B cell (primary cell): ENCODE results near the gene CETN3. TPM values are rescaled to one million over a fixed set of nuclear protein-coding genes. Genes with fewer than 3 reads are reported as not detected.

Experiments
- ATAC-seq: fragments of 200-7000 bp; cut with Tn5 transposase; one replicate; pipeline ENCODE4 v1.10.0; 2021; ENCODE audit warnings: low read depth, mild to moderate bottlenecking, moderate number of reproducible peaks, moderate library complexity
- CTCF ChIA-PET: fragments of 350-600 bp; sonication (Branson Sonifier 250); formaldehyde crosslinking; loops from one replicate; lab custom pipeline; 2021; ENCODE audit warnings: antibody characterized with exemption, inconsistent platforms; lab: Charles Lee
- POLR2A ChIA-PET: fragments of 350-600 bp; sonication (Branson Sonifier 250); formaldehyde crosslinking; loops from one replicate; lab custom pipeline; 2021; ENCODE audit warnings: antibody characterized with exemption; lab: Charles Lee
- DNase-seq: peaks from one replicate; pipeline ENCODE4 v3.0.0; 2013
- H2AFZ ChIP-seq: 2 replicates; pipeline ENCODE4 v1.6.1; 2012; ENCODE audit warnings: mild to moderate bottlenecking, low read depth, low read length; ENCODE audit not compliant: insufficient read depth, poor library complexity, severe bottlenecking
- H3K27ac ChIP-seq, 2 donors: 1 replicate in 1 of 2; 2 replicates in 1 of 2; pipeline ENCODE4 v1.5.1; 2012 to 2013; ENCODE audit warnings: low read length in 2 of 2, mild to moderate bottlenecking in 2 of 2, moderate library complexity in 1 of 2
- H3K27me3 ChIP-seq, 4 experiments: fragments of 200-600 bp in 1 of 4; sonication (generic) in 1 of 4; replicated peaks in 1 of 4; 1 replicate in 2 of 4; 2 replicates in 2 of 4; pipeline versions ENCODE4 v1.6.1 to v1.7.0; 2013 to 2016; ENCODE audit warnings: low read length in 3 of 4, mild to moderate bottlenecking in 2 of 4, mixed read lengths in 1 of 4, moderate library complexity in 1 of 4; ENCODE audit not compliant: insufficient read depth in 4 of 4, control insufficient read depth in 3 of 4; ENCODE audit errors: control extremely low read depth in 1 of 4
- H3K36me3 ChIP-seq, 2 experiments: replicated peaks in 1 of 2; 1 replicate in 1 of 2; 2 replicates in 1 of 2; pipeline versions ENCODE4 v1.6.1 to v1.7.1; 2013; ENCODE audit warnings: low read length in 1 of 2; ENCODE audit not compliant: insufficient read depth in 2 of 2, control insufficient read depth in 1 of 2; ENCODE audit errors: control extremely low read depth in 1 of 2, extremely low read depth in 1 of 2
- H3K4me1 ChIP-seq, 2 donors: fragments of 200-600 bp in 1 of 2; sonication (generic) in 1 of 2; 1 replicate in 1 of 2; 2 replicates in 1 of 2; pipeline versions ENCODE4 v1.5.1 to v1.6.1; 2013 to 2017; ENCODE audit warnings: low read length in 2 of 2; ENCODE audit not compliant: control insufficient read depth in 2 of 2, insufficient read depth in 2 of 2
- H3K4me2 ChIP-seq: replicated peaks from 2 replicates; pipeline ENCODE3; 2012; ENCODE audit warnings: mild to moderate bottlenecking, low read depth, low read length; ENCODE audit not compliant: poor library complexity, severe bottlenecking
- H3K4me3 ChIP-seq, 5 experiments: fragments of 200-600 bp in 1 of 5; sonication (generic) in 1 of 5; 1 replicate in 3 of 5; 2 replicates in 2 of 5; pipeline versions ENCODE4 v1.5.1 to v1.7.0; 2011 to 2016; ENCODE audit warnings: low read length in 4 of 5, mild to moderate bottlenecking in 4 of 5, low read depth in 2 of 5, control low read depth in 1 of 5, moderate library complexity in 1 of 5; ENCODE audit not compliant: insufficient read depth in 1 of 5; ENCODE audit errors: control extremely low read depth in 1 of 5, extremely low read depth in 1 of 5
- H3K79me2 ChIP-seq: fragments of 200-600 bp; sonication (generic); one replicate; pipeline ENCODE4 v1.6.0; 2016; ENCODE audit warnings: low read length; ENCODE audit not compliant: control insufficient read depth, insufficient read depth
- H3K9ac ChIP-seq: fragments of 200-600 bp; sonication (generic); 2 replicates; pipeline ENCODE4 v1.6.1; 2017; ENCODE audit warnings: mild to moderate bottlenecking, low read length, moderate library complexity
- H3K9me3 ChIP-seq, 3 donors: one replicate each; pipeline versions ENCODE4 v1.6.1 to v1.7.1; 2013; ENCODE audit warnings: low read length in 2 of 3; ENCODE audit not compliant: control insufficient read depth in 2 of 3, insufficient read depth in 1 of 3; ENCODE audit errors: control extremely low read depth in 1 of 3
- H4K20me1 ChIP-seq: 2 replicates; pipeline ENCODE4 v1.6.0; 2012; ENCODE audit warnings: mild to moderate bottlenecking, low read length; ENCODE audit not compliant: insufficient read depth, control insufficient read depth, poor library complexity, severe bottlenecking
- H3K27ac Mint-ChIP-seq: one replicate; pipeline ENCODE4 v1.8.0; 2021; ENCODE audit warnings: mixed read lengths
- H3K27me3 Mint-ChIP-seq: one replicate; pipeline ENCODE4 v1.8.0; 2021; ENCODE audit warnings: mixed read lengths
- H3K4me1 Mint-ChIP-seq: one replicate; pipeline ENCODE4 v1.8.0; 2021; ENCODE audit warnings: mixed read lengths
- H3K4me3 Mint-ChIP-seq: one replicate; pipeline ENCODE4 v1.8.0; 2021; ENCODE audit warnings: mixed read lengths
- H3K9me3 Mint-ChIP-seq: one replicate; pipeline ENCODE4 v1.8.0; 2022; ENCODE audit warnings: mixed read lengths; ENCODE audit not compliant: insufficient read depth
- EZH2 ChIP-seq: IDR thresholded peaks from 2 replicates; pipeline ENCODE4 v1.6.1; 2012; ENCODE audit warnings: borderline replicate concordance, low read depth, mild to moderate bottlenecking, moderate library complexity, low read length; ENCODE audit not compliant: insufficient read depth, poor library complexity, severe bottlenecking
- WGBS: methylation state at CpG from one replicate; pipeline ENCODE4 v1.1.5; 2013; ENCODE audit warnings: missing lambda C conversion rate; ENCODE audit not compliant: insufficient coverage; 5-methylcytosine and 5-hydroxymethylcytosine counted together
- intact Hi-C: fragments of 100-400 bp; cut with micrococcal nuclease; formaldehyde crosslinking; loops from one replicate; pipeline ENCODE4 v1.10.0; 2022
- polyA plus RNA-seq: library from polyadenylated mRNA; depleted of rRNA; stranded (reverse); fragments of >200 nt; gene quantifications from 2 replicates; pipeline ENCODE4 v1.2.3, GENCODE V29; 2012
- total RNA-seq, 2 donors: library from RNA; stranded (reverse); fragments of 120-200 nt in 1 of 2; gene quantifications; 1 replicate in 1 of 2; 2 replicates in 1 of 2; pipeline versions ENCODE4 v1.2.3 to v1.2.4, GENCODE V29; 2013 to 2022
- TF ChIP-seq, protein P1 (sequence below): fragments of 200-600 bp; IDR thresholded peaks from one replicate; pipeline ENCODE4 v1.8.0; 2022; ENCODE audit warnings: antibody characterized with exemption, mild to moderate bottlenecking

Gene CETN3
- total and polyA plus RNA-seq, 2 donors (not counting 1 experiment from before 2014, with no cell fraction given): 1.5 to 18.0 TPM

DNA sequence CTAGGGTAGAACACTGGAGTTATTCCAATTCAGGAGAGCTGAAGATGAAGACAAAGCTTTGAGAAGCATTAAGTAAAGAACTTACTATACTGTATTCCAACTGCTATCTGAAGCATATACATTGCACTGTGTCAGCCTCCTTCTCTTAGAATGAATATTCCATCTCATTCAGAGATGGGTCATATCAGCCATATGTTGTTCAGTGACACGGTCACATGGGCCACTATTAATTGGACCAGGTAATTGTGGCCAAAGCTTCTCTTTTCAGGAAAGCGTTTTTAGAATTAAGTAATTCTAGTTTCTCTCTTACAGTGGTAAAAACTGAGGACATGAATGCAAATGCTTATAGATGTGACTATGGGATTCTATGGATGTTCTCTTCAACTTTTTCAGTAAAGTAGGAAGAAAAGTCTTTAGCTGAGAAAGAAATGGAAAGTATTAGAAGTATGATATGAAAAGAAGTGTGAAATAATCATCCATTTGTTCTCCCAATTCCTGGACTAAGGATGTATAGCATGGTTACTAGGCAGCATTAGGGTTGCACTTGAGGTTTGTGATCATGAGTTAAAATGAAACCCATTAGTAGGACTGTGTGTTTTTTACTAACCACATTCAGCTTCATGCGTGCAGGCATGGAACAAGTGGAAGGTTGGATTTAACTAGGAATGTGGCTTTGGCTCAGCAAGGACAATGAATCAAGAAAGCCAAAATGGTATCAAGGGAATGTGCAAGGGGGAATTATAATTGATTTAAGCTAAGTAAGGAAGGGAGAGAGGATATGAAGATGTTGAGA lies 40.9 kb downstream of the CETN3 start:
- peaks cover 0 to 10% (median 0%) of the 10 kb centered on the region in 4 experiments for H3K27me3 ChIP-seq
- WGBS: 67% methylated on average over 1 of the region's 3 CpGs
- peaks cover 0 to 6% (median 5%) of the 10 kb centered on the region in 3 donors for H3K9me3 ChIP-seq
- no peak for ATAC-seq
- Mint-ChIP-seq H3K4me3 (no peak overlapping the region), H3K27me3 (peaks cover 30% of the 10 kb centered on the region), H3K27ac (no peak overlapping the region), H3K9me3 (peaks cover 6% of the 10 kb centered on the region), H3K4me1 (no peaks in the 10 kb centered on the region)
- no peak overlapping the region for H3K4me3 ChIP-seq
- H3K4me2 ChIP-seq: no peak overlapping the region
- no peaks in the 10 kb centered on the region for H3K36me3 ChIP-seq
- H4K20me1 ChIP-seq: no peaks in the 10 kb centered on the region
- no peaks in the 10 kb centered on the region for H3K4me1 ChIP-seq
- ChIA-PET POLR2A (no interaction called here), CTCF (no interaction called here)
- DNase-seq: no peak
- no peak overlapping the region for H2AFZ ChIP-seq
- intact Hi-C loops: no loop called here
- no peaks in the 10 kb centered on the region for H3K79me2 ChIP-seq
- no peak for TF ChIP-seq EZH2
- TF ChIP-seq, protein P1, sequence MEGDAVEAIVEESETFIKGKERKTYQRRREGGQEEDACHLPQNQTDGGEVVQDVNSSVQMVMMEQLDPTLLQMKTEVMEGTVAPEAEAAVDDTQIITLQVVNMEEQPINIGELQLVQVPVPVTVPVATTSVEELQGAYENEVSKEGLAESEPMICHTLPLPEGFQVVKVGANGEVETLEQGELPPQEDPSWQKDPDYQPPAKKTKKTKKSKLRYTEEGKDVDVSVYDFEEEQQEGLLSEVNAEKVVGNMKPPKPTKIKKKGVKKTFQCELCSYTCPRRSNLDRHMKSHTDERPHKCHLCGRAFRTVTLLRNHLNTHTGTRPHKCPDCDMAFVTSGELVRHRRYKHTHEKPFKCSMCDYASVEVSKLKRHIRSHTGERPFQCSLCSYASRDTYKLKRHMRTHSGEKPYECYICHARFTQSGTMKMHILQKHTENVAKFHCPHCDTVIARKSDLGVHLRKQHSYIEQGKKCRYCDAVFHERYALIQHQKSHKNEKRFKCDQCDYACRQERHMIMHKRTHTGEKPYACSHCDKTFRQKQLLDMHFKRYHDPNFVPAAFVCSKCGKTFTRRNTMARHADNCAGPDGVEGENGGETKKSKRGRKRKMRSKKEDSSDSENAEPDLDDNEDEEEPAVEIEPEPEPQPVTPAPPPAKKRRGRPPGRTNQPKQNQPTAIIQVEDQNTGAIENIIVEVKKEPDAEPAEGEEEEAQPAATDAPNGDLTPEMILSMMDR: no peak
- H3K9ac ChIP-seq: no peak overlapping the region
- H3K27ac ChIP-seq: no peak overlapping the region

DNA sequence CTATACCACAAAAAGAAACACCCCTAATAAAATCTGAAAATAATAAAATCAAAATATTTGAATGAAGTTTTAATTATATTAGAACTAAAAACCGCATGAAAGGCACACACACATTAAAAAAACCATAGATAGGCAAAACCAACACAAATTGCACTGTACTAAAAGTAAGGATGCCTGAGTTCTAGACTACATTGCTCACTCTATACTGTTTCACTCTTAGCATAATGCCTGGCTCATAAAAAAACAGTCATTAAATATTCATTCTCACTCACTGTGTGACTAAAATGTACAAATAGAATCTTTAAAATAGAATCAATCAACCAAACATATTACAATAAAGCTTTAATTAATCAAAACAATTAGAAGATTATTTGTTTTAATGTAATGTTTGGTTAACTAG lies 41.7 kb downstream of the CETN3 start:
- H3K27ac Mint-ChIP-seq: no peak overlapping the region
- intact Hi-C loops: no loop called here
- Histone ChIP-seq H3K4me1 (no peaks in the 10 kb centered on the region), H3K79me2 (no peaks in the 10 kb centered on the region), H3K36me3 (no peaks in the 10 kb centered on the region), H3K9me3 (peaks cover 0 to 6% (median 5%) of the 10 kb centered on the region in 3 donors), H3K4me3 (no peak overlapping the region), H3K27me3 (peaks cover 0 to 10% (median 0%) of the 10 kb centered on the region in 4 experiments), H3K27ac (no peak overlapping the region), H3K4me2 (no peak overlapping the region), H3K9ac (no peak overlapping the region), H4K20me1 (no peaks in the 10 kb centered on the region), H2AFZ (no peak overlapping the region)
- DNase-seq (no peak), ATAC-seq (no peak)
- no peak for TF ChIP-seq EZH2
- TF ChIP-seq, protein P1: no peak
- H3K9me3 Mint-ChIP-seq: peaks cover 6% of the 10 kb centered on the region
- CTCF ChIA-PET: no interaction called here
- WGBS: no CpG with 5 or more reads among the region's 1 CpG
- H3K4me3 Mint-ChIP-seq: no peak overlapping the region
- no peaks in the 10 kb centered on the region for H3K4me1 Mint-ChIP-seq
- POLR2A ChIA-PET: no interaction called here
- H3K27me3 Mint-ChIP-seq: peaks cover 35% of the 10 kb centered on the region
